Colonic mucosa (tissue), 4 donors: ENCODE data around the gene SLC7A5. TPM values are rescaled to one million over a fixed set of nuclear protein-coding genes. Genes with fewer than 3 reads are reported as not detected.

Source experiments
- DNase-seq: peaks from one replicate; pipeline ENCODE4 v3.0.0-alpha.2; 2020
- H3K27ac ChIP-seq: fragments of 200-600 bp; one replicate; pipeline ENCODE4 v1.8.0; 2021
- H3K27me3 ChIP-seq: fragments of 200-600 bp; one replicate; pipeline ENCODE4 v1.8.0; 2021
- H3K36me3 ChIP-seq: fragments of 200-600 bp; one replicate; pipeline ENCODE4 v1.8.0; 2021
- H3K4me1 ChIP-seq: fragments of 200-600 bp; one replicate; pipeline ENCODE4 v1.8.0; 2021; ENCODE audit warnings: mild to moderate bottlenecking
- H3K4me3 ChIP-seq: fragments of 200-600 bp; one replicate; pipeline ENCODE4 v1.8.0; 2021
- H3K9ac ChIP-seq, 2 donors: one replicate each; pipeline ENCODE4 v1.7.0; 2013; ENCODE audit warnings: control low read depth in 2 of 2, low read depth in 2 of 2, low read length in 2 of 2
- H3K9me3 ChIP-seq: fragments of 200-600 bp; one replicate; pipeline ENCODE4 v1.8.0; 2021
- intact Hi-C: fragments of 100-400 bp; cut with DNase I; formaldehyde crosslinking; loops from one replicate; pipeline ENCODE4 v1.14.1; 2022
- total RNA-seq, 2 donors: library from RNA; stranded (reverse); fragmentation: NEBNext Ultra II Directional in 1 of 2; extraction: Animal tissue kit (Norgen Biotek cat#: 25700) in 1 of 2; gene quantifications; one replicate each; pipeline ENCODE4 v1.2.1, GENCODE V29; 2021
- TF ChIP-seq, protein P1 (sequence below): fragments of 200-600 bp; IDR thresholded peaks from one replicate; pipeline ENCODE4 v1.8.0; 2022; ENCODE audit warnings: antibody characterized with exemption, mild to moderate bottlenecking
- donor health status: healthy.
- donor health status: DM: no; HTN: no; CAD: no.
- donor health status: DM: no; HTN: no; CAD: no.

Gene SLC7A5
- total RNA-seq, 2 donors from 2014 or later = 9.5 to 26.2 TPM

DNA sequence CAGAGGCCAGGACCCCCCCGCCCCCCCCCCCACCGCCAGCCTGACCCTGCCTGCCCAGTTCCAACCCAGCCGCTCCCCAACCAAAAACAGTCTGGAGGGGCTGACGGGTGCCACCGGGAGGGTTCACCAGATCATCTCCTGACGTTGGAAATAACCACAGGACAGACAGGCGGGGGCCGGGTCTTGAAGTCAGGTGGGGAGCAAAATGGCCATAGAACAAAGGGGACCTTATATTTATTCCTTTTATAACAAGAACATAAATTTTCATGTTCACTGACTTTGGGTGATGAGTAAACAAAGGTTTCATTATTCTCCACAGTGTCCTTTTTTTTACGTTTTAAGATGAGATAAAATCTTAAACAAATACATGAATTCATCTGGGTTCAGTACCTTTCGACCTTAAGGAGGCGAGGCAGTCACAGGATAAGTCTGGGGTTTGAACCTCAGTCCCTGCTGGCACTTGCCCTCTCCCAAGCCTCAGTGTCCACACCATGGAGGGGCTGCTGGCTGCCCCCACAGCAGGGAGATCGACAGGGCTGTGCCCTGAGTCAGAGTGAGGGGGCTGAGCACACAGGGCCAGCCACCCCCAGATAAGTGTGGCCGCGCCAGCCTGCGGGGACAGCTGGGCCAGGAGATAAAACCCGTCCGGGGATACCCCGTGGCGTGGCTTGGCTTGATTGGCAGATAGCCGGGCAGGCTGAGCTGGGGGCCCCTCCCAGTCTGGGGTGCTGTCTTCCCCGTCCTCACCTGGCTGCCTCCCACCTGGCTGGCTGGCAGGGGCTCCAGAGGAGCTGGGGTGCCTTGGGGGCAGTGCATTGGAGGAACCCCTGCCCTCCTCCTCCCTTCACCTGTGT, 15.0 kb downstream of the SLC7A5 start:
- peak overlapping the region in 1 of 2 donors; percentile 60 for H3K9ac ChIP-seq
- H3K4me3 ChIP-seq = peak overlapping the region; percentile 21
- no peaks in the 10 kb centered on the region for H3K36me3 ChIP-seq
- peak overlapping the region; percentile 66 for H3K27ac ChIP-seq
- no peak for DNase-seq
- no peaks in the 10 kb centered on the region for H3K27me3 ChIP-seq
- TF ChIP-seq, protein P1, sequence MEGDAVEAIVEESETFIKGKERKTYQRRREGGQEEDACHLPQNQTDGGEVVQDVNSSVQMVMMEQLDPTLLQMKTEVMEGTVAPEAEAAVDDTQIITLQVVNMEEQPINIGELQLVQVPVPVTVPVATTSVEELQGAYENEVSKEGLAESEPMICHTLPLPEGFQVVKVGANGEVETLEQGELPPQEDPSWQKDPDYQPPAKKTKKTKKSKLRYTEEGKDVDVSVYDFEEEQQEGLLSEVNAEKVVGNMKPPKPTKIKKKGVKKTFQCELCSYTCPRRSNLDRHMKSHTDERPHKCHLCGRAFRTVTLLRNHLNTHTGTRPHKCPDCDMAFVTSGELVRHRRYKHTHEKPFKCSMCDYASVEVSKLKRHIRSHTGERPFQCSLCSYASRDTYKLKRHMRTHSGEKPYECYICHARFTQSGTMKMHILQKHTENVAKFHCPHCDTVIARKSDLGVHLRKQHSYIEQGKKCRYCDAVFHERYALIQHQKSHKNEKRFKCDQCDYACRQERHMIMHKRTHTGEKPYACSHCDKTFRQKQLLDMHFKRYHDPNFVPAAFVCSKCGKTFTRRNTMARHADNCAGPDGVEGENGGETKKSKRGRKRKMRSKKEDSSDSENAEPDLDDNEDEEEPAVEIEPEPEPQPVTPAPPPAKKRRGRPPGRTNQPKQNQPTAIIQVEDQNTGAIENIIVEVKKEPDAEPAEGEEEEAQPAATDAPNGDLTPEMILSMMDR = no peak
- peaks cover 3% of the 10 kb centered on the region for H3K4me1 ChIP-seq
- intact Hi-C loops = no loop called here
- no peaks in the 10 kb centered on the region for H3K9me3 ChIP-seq

DNA sequence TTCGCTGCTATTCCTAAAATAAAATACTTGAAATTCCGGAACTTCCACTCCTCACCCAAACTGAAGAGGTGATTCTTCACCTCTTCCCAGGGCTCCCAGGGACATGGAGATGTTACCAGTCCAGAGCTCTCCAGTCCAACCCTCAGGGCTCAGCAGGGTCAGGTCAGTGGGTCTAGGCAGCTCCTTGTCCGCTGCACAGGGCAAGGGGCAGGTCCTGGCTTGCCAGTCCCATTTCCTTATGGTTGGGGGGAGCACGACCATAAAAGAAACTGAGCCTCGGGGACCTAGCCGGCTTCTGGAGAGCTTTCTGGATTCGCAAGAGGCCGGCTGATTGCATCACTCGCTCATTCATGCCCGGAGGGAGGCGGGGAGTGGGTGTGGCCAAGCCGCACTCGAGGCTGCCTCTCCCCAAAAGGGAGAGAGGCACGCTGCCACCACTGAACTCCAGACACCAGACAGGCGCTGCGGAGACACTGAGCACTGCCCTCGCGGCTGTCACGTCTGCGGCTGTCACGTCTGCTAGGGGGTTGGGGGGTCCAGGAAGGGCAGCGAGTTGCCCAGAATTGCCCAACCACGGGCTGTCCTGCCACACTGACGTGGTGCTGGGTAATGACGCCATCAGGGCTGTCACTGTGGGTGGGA, 15.8 kb downstream of the SLC7A5 start:
- intact Hi-C loops = no loop called here
- H3K36me3 ChIP-seq = no peaks in the 10 kb centered on the region
- DNase-seq = peak; percentile 95

DNA sequence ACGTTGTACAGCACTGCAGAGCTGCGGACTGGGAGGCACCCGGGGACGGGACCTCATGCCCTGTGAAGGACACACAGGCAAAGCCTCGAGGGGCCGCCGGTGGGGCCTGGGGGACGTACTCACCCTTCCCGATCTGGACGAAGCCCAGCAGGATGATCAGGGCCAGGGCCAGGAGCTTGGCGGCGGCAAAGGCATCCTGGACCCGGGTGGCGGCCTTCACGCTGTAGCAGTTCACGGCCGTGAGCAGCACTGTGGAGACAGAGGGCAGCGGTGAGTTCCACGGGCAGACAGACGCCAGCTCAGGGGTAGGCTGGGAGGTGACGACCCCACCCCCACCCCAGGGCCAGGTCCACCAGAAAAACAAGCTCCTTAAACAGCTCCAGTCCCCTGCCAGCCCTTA, 17.7 kb downstream of the SLC7A5 start:
- TF ChIP-seq, protein P1 = no peak
- intact Hi-C loops = no loop called here
- Histone ChIP-seq H3K9ac (no peak overlapping the region), H3K9me3 (no peaks in the 10 kb centered on the region), H3K4me1 (peaks cover 3% of the 10 kb centered on the region), H3K27me3 (no peaks in the 10 kb centered on the region), H3K4me3 (no peak overlapping the region), H3K27ac (no peak overlapping the region), H3K36me3 (no peaks in the 10 kb centered on the region)
- DNase-seq = no peak

More for the DNA sequence above, 15.8 kb downstream of the SLC7A5 start:
- no peaks in the 10 kb centered on the region for H3K27me3 ChIP-seq
- TF ChIP-seq, protein P1 = no peak
- peak overlapping the region; percentile 66 for H3K27ac ChIP-seq
- H3K9ac ChIP-seq = peak overlapping the region; percentile 28 to 60
- peaks cover 3% of the 10 kb centered on the region for H3K4me1 ChIP-seq
- H3K4me3 ChIP-seq = peak overlapping the region; percentile 21
- no peaks in the 10 kb centered on the region for H3K9me3 ChIP-seq

DNA sequence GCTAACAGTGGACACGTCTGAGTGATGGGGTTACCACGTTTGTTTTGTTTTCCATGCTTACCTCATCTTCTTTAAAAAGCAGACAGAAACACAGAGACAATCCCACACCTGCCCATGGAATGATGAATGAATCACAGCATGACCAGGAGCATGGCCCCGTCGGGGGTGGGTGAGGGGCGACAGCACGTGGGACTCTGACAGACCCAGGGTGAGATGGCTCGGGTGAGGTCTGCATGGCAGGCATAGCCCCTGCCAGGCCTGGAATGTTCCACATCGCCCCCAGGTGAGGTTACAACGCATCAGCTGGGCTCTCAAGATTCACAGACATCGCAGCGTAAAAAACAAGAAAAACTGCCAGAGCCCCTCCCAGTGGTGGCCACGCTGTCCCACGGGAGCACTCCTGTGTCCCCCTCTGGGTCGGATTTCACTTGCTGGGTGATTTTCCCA, 18.1 kb downstream of the SLC7A5 start:
- Histone ChIP-seq H3K27ac (no peak overlapping the region), H3K27me3 (no peaks in the 10 kb centered on the region), H3K4me1 (peaks cover 3% of the 10 kb centered on the region), H3K4me3 (no peak overlapping the region), H3K9me3 (no peaks in the 10 kb centered on the region), H3K36me3 (no peaks in the 10 kb centered on the region), H3K9ac (no peak overlapping the region)
- TF ChIP-seq, protein P1 = no peak
- DNase-seq = no peak
- intact Hi-C loops = no loop called here

DNA sequence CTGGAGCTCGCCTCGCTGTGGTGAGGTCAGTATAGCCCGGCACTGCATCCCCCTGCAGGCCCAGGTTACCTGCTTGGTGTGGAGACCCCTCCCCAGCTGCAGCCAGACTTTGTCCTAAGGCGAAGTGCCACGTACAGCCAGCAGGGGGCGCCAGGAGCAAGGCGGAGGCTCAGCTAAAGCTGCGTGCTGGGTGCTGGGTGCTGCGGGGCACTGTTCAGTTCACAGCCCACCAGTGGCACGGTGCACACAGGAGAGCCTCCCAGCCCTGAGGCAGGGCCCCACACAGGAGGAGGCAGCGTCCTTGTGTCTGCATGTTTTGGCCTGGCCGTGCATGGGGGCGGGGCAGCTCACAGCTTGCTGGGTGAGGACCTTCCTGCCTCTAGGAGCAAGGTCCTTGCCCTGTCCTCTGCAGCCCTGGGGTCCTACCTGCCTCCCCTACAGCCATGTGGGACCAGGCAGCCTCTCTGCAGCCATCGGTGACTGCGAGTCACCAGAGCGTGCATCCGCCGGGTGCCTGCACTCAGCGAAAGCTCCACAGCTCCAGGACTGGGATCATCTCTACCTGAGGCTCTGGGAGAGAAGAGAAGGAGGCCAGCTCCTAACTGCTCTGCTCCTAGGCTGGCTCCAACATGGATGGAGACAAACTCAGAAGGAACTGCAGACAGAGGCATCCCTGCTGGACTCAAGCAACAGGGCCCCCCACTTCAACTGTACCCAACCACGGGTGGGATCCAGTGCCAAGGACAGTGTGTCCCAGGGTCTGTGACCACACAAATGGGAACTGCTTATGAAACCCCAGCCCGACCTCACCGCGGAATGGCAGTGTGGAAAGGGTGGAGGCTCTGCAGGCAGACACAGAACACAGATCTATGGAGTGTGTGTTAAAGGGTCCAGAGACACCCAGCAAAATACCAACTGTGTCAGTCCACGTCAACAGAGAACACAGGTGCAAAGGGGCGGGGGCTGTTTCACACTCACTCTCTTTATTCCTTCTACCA, 19.0 kb downstream of the SLC7A5 start:
- TF ChIP-seq, protein P1 = peak; percentile 98
- Histone ChIP-seq H3K4me3 (no peak overlapping the region), H3K27me3 (no peaks in the 10 kb centered on the region), H3K36me3 (no peaks in the 10 kb centered on the region), H3K9me3 (no peaks in the 10 kb centered on the region), H3K27ac (no peak overlapping the region), H3K4me1 (peaks cover 3% of the 10 kb centered on the region), H3K9ac (peak overlapping the region in 1 of 2 donors; percentile 50)
- intact Hi-C loops = no loop called here
- peak; percentile 75 for DNase-seq
